GM19395 (cell line): Measurements from ENCODE around the gene DNTT.

Experiments used
- ATAC-seq: cut with Tn5 transposase; IDR thresholded peaks from one replicate; pipeline ENCODE4 v1.9.1; 2021; ENCODE audit warnings: mild to moderate bottlenecking, moderate library complexity; ENCODE audit not compliant: unreplicated experiment

Gene DNTT

GRCh38 chr10:96374985-96375830 is 71.0 kb downstream of the DNTT start:
- ATAC-seq, result peak; percentile 85

GRCh38 chr10:96376483-96376882 is 72.2 kb downstream of the DNTT start:
- peak; percentile 74 for ATAC-seq

- ATAC-seq, result no peak
Measured at GRCh38 chr10:96377816-96378294, 73.6 kb downstream of the DNTT start.

- ATAC-seq, result no peak
Measured at GRCh38 chr10:96378741-96379140, 74.5 kb downstream of the DNTT start.

- ATAC-seq, result no peak
Measured at GRCh38 chr10:96379758-96380157, 75.5 kb downstream of the DNTT start.

- ATAC-seq, result no peak
Measured at GRCh38 chr10:96380821-96381220, 76.6 kb downstream of the DNTT start.

GRCh38 chr10:96384506-96384905 is 80.3 kb downstream of the DNTT start:
- no peak for ATAC-seq

- ATAC-seq, result no peak
Measured at GRCh38 chr10:96387161-96387560, 82.9 kb downstream of the DNTT start.

GRCh38 chr10:96387601-96388000 is 83.4 kb downstream of the DNTT start:
- ATAC-seq, result no peak
